Naive thymus-derived CD4-positive, alpha-beta T cell (primary cell): ENCODE measurements around the gene DRAXIN. TPM values are rescaled to one million over a fixed set of nuclear protein-coding genes. Genes with fewer than 3 reads are reported as not detected.

Source experiments
- ATAC-seq: fragments of 150-1000 bp; cut with Tn5 transposase; 2 replicates; pipeline ENCODE4 v1.10.0; 2021; ENCODE audit warnings: mild to moderate bottlenecking, moderate library complexity
- CTCF ChIA-PET: fragments of 350-600 bp; sonication (Branson Sonifier 250); formaldehyde crosslinking; loops from one replicate; lab custom pipeline; 2021; ENCODE audit warnings: antibody characterized with exemption; lab: Charles Lee
- POLR2A ChIA-PET: fragments of 350-600 bp; sonication (Branson Sonifier 250); formaldehyde crosslinking; loops from one replicate; lab custom pipeline; 2021; ENCODE audit warnings: antibody characterized with exemption, inconsistent platforms; lab: Charles Lee
- DNase-seq, 9 donors: peaks; one replicate each; pipeline versions ENCODE4 v3.0.0 to v3.0.0-alpha.2; 2020 to 2022; ENCODE audit warnings: mixed read lengths in 1 of 9
- H3K27ac ChIP-seq: one replicate; pipeline ENCODE4 v1.7.0; 2013; ENCODE audit warnings: mild to moderate bottlenecking, low read depth, low read length, moderate library complexity
- H3K27me3 ChIP-seq, 2 donors: one replicate each; pipeline ENCODE4 v1.7.0; 2013; ENCODE audit warnings: low read length in 2 of 2, mild to moderate bottlenecking in 2 of 2, moderate library complexity in 2 of 2; ENCODE audit not compliant: control insufficient read depth in 2 of 2, insufficient read depth in 2 of 2
- H3K36me3 ChIP-seq, 3 experiments: 1 replicate in 2 of 3; 2 replicates in 1 of 3; pipeline ENCODE4 v1.7.0; 2013; ENCODE audit warnings: low read length in 3 of 3, mild to moderate bottlenecking in 3 of 3, moderate library complexity in 1 of 3; ENCODE audit not compliant: insufficient read depth in 3 of 3, control insufficient read depth in 2 of 3
- H3K4me1 ChIP-seq, 2 donors: one replicate each; pipeline ENCODE4 v1.7.0; 2013; ENCODE audit warnings: low read length in 2 of 2, mild to moderate bottlenecking in 2 of 2, moderate library complexity in 1 of 2; ENCODE audit not compliant: control insufficient read depth in 2 of 2, insufficient read depth in 2 of 2
- H3K4me3 ChIP-seq: 2 replicates; pipeline ENCODE4 v1.7.0; 2013; ENCODE audit warnings: mild to moderate bottlenecking, low read length
- H3K9me3 ChIP-seq, 3 experiments: 1 replicate in 2 of 3; 2 replicates in 1 of 3; pipeline ENCODE4 v1.7.0; 2013; ENCODE audit warnings: low read length in 3 of 3; ENCODE audit not compliant: control insufficient read depth in 2 of 3
- H3K27ac Mint-ChIP-seq, 9 donors: one replicate each; pipeline ENCODE4 v1.8.0; 2020 to 2022; ENCODE audit warnings: mixed read lengths in 9 of 9, mild to moderate bottlenecking in 8 of 9, moderate library complexity in 5 of 9, inconsistent platforms in 2 of 9
- H3K27me3 Mint-ChIP-seq, 5 donors: one replicate each; pipeline ENCODE4 v1.8.0; 2021 to 2022; ENCODE audit warnings: mixed read lengths in 5 of 5, mild to moderate bottlenecking in 1 of 5
- H3K36me3 Mint-ChIP-seq, 5 donors: one replicate each; pipeline ENCODE4 v1.8.0; 2020 to 2022; ENCODE audit warnings: mixed read lengths in 5 of 5, mild to moderate bottlenecking in 3 of 5, inconsistent platforms in 1 of 5
- H3K4me1 Mint-ChIP-seq, 7 donors: one replicate each; pipeline ENCODE4 v1.8.0; 2020 to 2022; ENCODE audit warnings: mixed read lengths in 7 of 7, mild to moderate bottlenecking in 3 of 7, inconsistent platforms in 1 of 7
- H3K4me3 Mint-ChIP-seq, 10 donors: one replicate each; pipeline ENCODE4 v1.8.0; 2020 to 2022; ENCODE audit warnings: mild to moderate bottlenecking in 10 of 10, mixed read lengths in 10 of 10, moderate library complexity in 6 of 10, inconsistent platforms in 2 of 10
- H3K9me3 Mint-ChIP-seq, 11 donors: one replicate each; pipeline ENCODE4 v1.8.0; 2020 to 2022; ENCODE audit warnings: mixed read lengths in 11 of 11, mild to moderate bottlenecking in 4 of 11, inconsistent platforms in 1 of 11, moderate library complexity in 1 of 11
- intact Hi-C, 2 donors: fragments of 100-400 bp; cut with micrococcal nuclease; formaldehyde crosslinking; loops; one replicate each; pipeline ENCODE4 v1.15.1; 2023
- polyA plus RNA-seq, 2 donors: library from polyadenylated mRNA; unstranded; fragments of 300-500 nt; fragmentation: Illumina TruSeq; gene quantifications; one replicate each; pipeline ENCODE4 v1.2.3, GENCODE V29; 2021
- total RNA-seq, 6 experiments: library from RNA in 5 of 6; stranded (reverse) in 5 of 6; gene quantifications; 1 replicate in 5 of 6; 2 replicates in 1 of 6; pipeline ENCODE4 v1.2.3 and lab custom pipeline; 2021 to 2026

The DRAXIN gene
- total and polyA plus RNA-seq, 7 experiments from 2014 or later: 0.03 to 1.6 (median 0.19) TPM

GRCh38 chr1:11719313-11720032 lies 28.0 kb downstream of the DRAXIN start:
- DNase-seq (peak; percentile 73 to 89 (median 82)), ATAC-seq (peak; percentile 92)
- ChIA-PET POLR2A (interaction anchor here (0.5 to 2.8 kb wide), 24 partner anchors 9 to 814 kb away, joined by 3 to 37 read pairs (median 6); partner anchors contain the start of genes AGTRAP, FBXO44, FBXO6 and MAD2L2), CTCF (interaction anchor here (0.6 to 7.6 kb wide), 24 partner anchors 9 to 682 kb away, joined by 3 to 49 read pairs (median 4); partner anchors contain the start of genes AGTRAP, CLCN6, FBXO2 and FBXO6)
- Mint-ChIP-seq H3K4me3 (peak overlapping the region; percentile 71 to 89 (median 86)), H3K36me3 (no peaks in the 10 kb centered on the region), H3K9me3 (no peaks in the 10 kb centered on the region), H3K4me1 (peaks cover 8 to 21% (median 15%) of the 10 kb centered on the region in 7 donors), H3K27ac (peak overlapping the region; percentile 73 to 97 (median 93)), H3K27me3 (peaks cover 0 to 10% (median 0%) of the 10 kb centered on the region in 5 donors)
- Histone ChIP-seq H3K27ac (peak overlapping the region; percentile 62), H3K4me1 (peaks cover 0 to 5% of the 10 kb centered on the region in 2 donors), H3K27me3 (no peaks in the 10 kb centered on the region), H3K9me3 (no peaks in the 10 kb centered on the region), H3K36me3 (no peaks in the 10 kb centered on the region), H3K4me3 (peak overlapping the region; percentile 66)
- intact Hi-C loops: loop anchor here (1.0 to 10.0 kb wide), 14 partner anchors 11 to 682 kb away; partner anchors contain the start of genes FBXO6 (in 2 of the 2), MAD2L2 (in 2 of the 2), AGTRAP (in 1 of the 2) and CLCN6 (in 1 of the 2)

GRCh38 chr1:11720033-11720376 lies 28.5 kb downstream of the DRAXIN start:
- H3K27me3 Mint-ChIP-seq: peaks cover 0 to 10% (median 0%) of the 10 kb centered on the region in 5 donors
- peak overlapping the region in 8 of 9 donors; percentile 73 to 97 (median 94) for H3K27ac Mint-ChIP-seq
- POLR2A ChIA-PET: interaction anchor here (0.5 to 2.8 kb wide), 19 partner anchors 12 to 682 kb away, joined by 3 to 37 read pairs (median 6); partner anchors contain the start of genes AGTRAP, FBXO44, FBXO6 and MAD2L2
- Histone ChIP-seq H3K9me3 (no peaks in the 10 kb centered on the region), H3K4me1 (peaks cover 0 to 5% of the 10 kb centered on the region in 2 donors), H3K4me3 (peak overlapping the region; percentile 66), H3K27ac (no peak overlapping the region), H3K36me3 (no peaks in the 10 kb centered on the region), H3K27me3 (no peaks in the 10 kb centered on the region)
- no peaks in the 10 kb centered on the region for H3K36me3 Mint-ChIP-seq
- no peaks in the 10 kb centered on the region for H3K9me3 Mint-ChIP-seq
- peaks cover 8 to 22% (median 17%) of the 10 kb centered on the region in 7 donors for H3K4me1 Mint-ChIP-seq
- intact Hi-C loops: no loop called here
- CTCF ChIA-PET: interaction anchor here (0.6 to 7.6 kb wide), 21 partner anchors 10 to 682 kb away, joined by 3 to 49 read pairs (median 4); partner anchors contain the start of genes AGTRAP, CLCN6, FBXO2 and FBXO6
- DNase-seq (no peak), ATAC-seq (no peak)
- H3K4me3 Mint-ChIP-seq: peak overlapping the region; percentile 71 to 89 (median 86)

GRCh38 chr1:11720525-11720924 lies 29.0 kb downstream of the DRAXIN start:
- Histone ChIP-seq H3K27me3 (no peaks in the 10 kb centered on the region), H3K4me1 (peaks cover 0 to 5% of the 10 kb centered on the region in 2 donors), H3K9me3 (no peaks in the 10 kb centered on the region), H3K27ac (no peak overlapping the region), H3K36me3 (no peaks in the 10 kb centered on the region), H3K4me3 (no peak overlapping the region)
- Mint-ChIP-seq H3K27ac (peak overlapping the region in 1 of 9 donors; percentile 32), H3K9me3 (no peaks in the 10 kb centered on the region), H3K27me3 (peaks cover 0 to 7% (median 0%) of the 10 kb centered on the region in 5 donors), H3K36me3 (no peaks in the 10 kb centered on the region), H3K4me3 (peak overlapping the region in 1 of 10 donors; percentile 87), H3K4me1 (peaks cover 9 to 28% (median 21%) of the 10 kb centered on the region in 7 donors)
- CTCF ChIA-PET: interaction anchor here (0.8 to 7.6 kb wide), 6 partner anchors 16 to 78 kb away, joined by 3 to 49 read pairs (median 13); partner anchors contain the start of genes AGTRAP and FBXO6
- DNase-seq (no peak), ATAC-seq (no peak)
- intact Hi-C loops: no loop called here
- POLR2A ChIA-PET: interaction anchor here (0.6 to 2.8 kb wide), 8 partner anchors 11 to 683 kb away, joined by 4 to 37 read pairs (median 14); partner anchors contain the start of genes AGTRAP and FBXO6

GRCh38 chr1:11721311-11721710 lies 29.8 kb downstream of the DRAXIN start:
- no peak overlapping the region for H3K27ac ChIP-seq
- Mint-ChIP-seq H3K36me3 (no peaks in the 10 kb centered on the region), H3K27ac (no peak overlapping the region), H3K9me3 (no peaks in the 10 kb centered on the region), H3K27me3 (peaks cover 0 to 3% (median 0%) of the 10 kb centered on the region in 5 donors), H3K4me1 (peaks cover 14 to 32% (median 24%) of the 10 kb centered on the region in 7 donors), H3K4me3 (no peak overlapping the region)
- intact Hi-C loops: no loop called here
- H3K4me1 ChIP-seq: peaks cover 0 to 5% of the 10 kb centered on the region in 2 donors
- ChIA-PET CTCF (interaction anchor here (0.7 to 7.6 kb wide), 3 partner anchors 16 to 69 kb away, joined by 5 to 49 read pairs (median 6); partner anchors contain the start of gene FBXO6), POLR2A (interaction anchor here (2.8 kb wide), 1 partner anchor 71 kb away, joined by 28 read pairs; no protein-coding TSS in a partner anchor)
- DNase-seq: no peak
- H3K9me3 ChIP-seq: no peaks in the 10 kb centered on the region
- H3K4me3 ChIP-seq: no peak overlapping the region
- H3K27me3 ChIP-seq: no peaks in the 10 kb centered on the region
- ATAC-seq: no peak
- H3K36me3 ChIP-seq: no peaks in the 10 kb centered on the region

GRCh38 chr1:11722538-11722937 lies 31.0 kb downstream of the DRAXIN start:
- no peak overlapping the region for H3K4me3 Mint-ChIP-seq
- Histone ChIP-seq H3K4me3 (no peak overlapping the region), H3K27me3 (no peaks in the 10 kb centered on the region), H3K27ac (no peak overlapping the region), H3K4me1 (peaks cover 0 to 5% of the 10 kb centered on the region in 2 donors), H3K36me3 (no peaks in the 10 kb centered on the region), H3K9me3 (no peaks in the 10 kb centered on the region)
- H3K9me3 Mint-ChIP-seq: no peaks in the 10 kb centered on the region
- intact Hi-C loops: no loop called here
- no peak for ATAC-seq
- H3K27ac Mint-ChIP-seq: no peak overlapping the region
- H3K4me1 Mint-ChIP-seq: peaks cover 14 to 32% (median 24%) of the 10 kb centered on the region in 7 donors
- peaks cover 0 to 2% (median 0%) of the 10 kb centered on the region in 5 donors for H3K27me3 Mint-ChIP-seq
- ChIA-PET POLR2A (interaction anchor here (0.7 kb wide), 2 partner anchors 32 to 46 kb away, joined by 3 read pairs; no protein-coding TSS in a partner anchor), CTCF (interaction anchor here (0.6 to 7.6 kb wide), 3 partner anchors 59 to 73 kb away, joined by 3 to 49 read pairs (median 3); partner anchors contain the start of gene FBXO6)
- H3K36me3 Mint-ChIP-seq: no peaks in the 10 kb centered on the region
- no peak for DNase-seq

GRCh38 chr1:11725616-11726015 lies 34.1 kb downstream of the DRAXIN start:
- peak; percentile 39 for ATAC-seq
- H3K4me3 Mint-ChIP-seq: no peak overlapping the region
- peak overlapping the region in 3 of 9 donors; percentile 8 to 83 (median 16) for H3K27ac Mint-ChIP-seq
- Histone ChIP-seq H3K27me3 (no peaks in the 10 kb centered on the region), H3K4me3 (no peak overlapping the region), H3K27ac (no peak overlapping the region), H3K4me1 (peaks cover 16 to 17% of the 10 kb centered on the region in 2 donors), H3K36me3 (no peaks in the 10 kb centered on the region), H3K9me3 (no peaks in the 10 kb centered on the region)
- peaks cover 0 to 2% (median 0%) of the 10 kb centered on the region in 5 donors for H3K27me3 Mint-ChIP-seq
- intact Hi-C loops: no loop called here
- H3K36me3 Mint-ChIP-seq: no peaks in the 10 kb centered on the region
- no peaks in the 10 kb centered on the region for H3K9me3 Mint-ChIP-seq
- DNase-seq: no peak
- peaks cover 20 to 38% (median 28%) of the 10 kb centered on the region in 7 donors for H3K4me1 Mint-ChIP-seq
- ChIA-PET POLR2A (interaction anchor here (0.7 to 0.8 kb wide), 2 partner anchors 18 to 69 kb away, joined by 4 to 7 read pairs; no protein-coding TSS in a partner anchor), CTCF (interaction anchor here (7.6 kb wide), 1 partner anchor 62 kb away, joined by 49 read pairs; the partner anchor contains the start of gene FBXO6)
